CD4-positive, alpha-beta T cell treated with Interferon gamma for 1 hour (primary cell): ENCODE data around the gene ZNF804A.

Experiments
- DNase-seq: peaks from one replicate; pipeline ENCODE4 v3.0.0-alpha.2; 2020

The ZNF804A gene

DNA sequence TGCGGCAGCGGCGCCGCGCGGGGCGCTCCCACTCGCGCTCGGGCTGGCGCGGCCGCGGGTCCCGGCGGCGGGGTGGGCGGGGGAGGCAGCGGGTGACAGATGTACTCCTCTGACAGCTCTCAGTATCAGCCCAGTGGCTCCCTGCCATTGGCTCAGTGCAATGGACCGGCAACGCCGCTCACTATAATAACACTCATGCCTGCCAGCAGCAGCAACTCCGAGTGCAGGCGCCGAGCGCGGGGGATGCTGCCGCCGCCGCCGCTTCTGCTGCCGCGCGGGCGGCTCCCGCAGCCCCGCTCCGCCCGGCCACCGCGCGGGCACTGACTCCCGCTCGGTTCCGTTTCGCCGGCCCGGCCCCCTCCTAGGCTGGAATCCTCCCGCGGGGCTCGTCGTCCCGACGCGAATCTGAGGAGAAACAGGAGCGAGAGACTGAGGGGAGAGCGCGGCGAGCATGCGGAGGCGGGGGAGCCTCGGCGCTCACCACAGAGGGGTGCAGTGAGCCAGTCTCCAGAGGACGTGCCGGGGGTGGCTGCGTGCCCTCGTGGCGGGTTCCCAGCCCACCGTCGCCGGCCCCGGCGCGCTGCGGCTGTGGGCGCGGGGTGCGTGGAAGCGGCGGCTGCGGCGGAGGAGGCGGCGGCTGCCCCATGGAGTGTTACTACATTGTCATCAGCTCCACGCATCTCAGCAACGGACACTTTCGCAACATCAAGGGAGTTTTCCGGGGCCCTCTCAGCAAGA is at the start of gene ZNF804A:
TSS of gene ZNF804A (plus strand) at position 214 of the 738 bp plus-strand sequence. CDS start at position 645, 431 bp downstream.
- peak; percentile 68 for DNase-seq

DNA sequence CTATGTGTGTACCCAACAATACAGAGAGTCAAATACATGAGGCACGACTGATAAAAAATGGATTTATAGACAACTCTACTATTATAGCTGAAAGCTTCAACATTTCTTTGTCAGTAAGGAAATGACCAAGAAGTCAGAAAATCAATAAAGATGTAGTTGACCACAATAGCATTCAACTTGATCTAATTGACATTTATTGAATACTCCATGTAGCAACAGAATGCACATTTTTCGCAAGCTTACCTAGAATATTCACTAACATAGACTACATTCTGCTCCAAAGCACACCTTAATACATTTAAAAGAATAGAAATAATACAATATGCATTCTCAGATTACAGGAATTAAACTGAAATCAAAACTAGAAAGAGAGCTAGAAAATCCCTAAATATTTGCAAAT is 49.2 kb upstream of the ZNF804A start:
- no peak for DNase-seq

GRCh38 chr2:184551626-184552025 is 46.7 kb upstream of the ZNF804A start:
- no peak for DNase-seq

DNA sequence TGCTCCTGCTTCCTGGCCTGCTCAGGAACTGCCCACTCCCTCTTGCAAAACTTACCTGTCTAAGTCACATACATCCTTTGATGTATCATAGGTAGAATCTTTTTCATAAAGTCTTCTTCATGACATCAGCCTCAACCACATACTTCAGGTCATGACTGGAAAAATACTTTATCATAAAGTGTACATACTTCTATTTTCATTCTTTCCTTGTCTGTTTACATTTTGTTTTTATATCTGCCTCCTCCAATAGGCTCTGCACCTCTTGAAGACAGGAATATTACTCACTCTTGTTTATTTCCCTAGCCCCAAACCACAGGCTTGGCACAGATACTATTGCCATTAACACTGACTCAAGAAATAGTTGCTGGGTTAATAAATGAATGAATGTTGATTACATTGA is 43.6 kb upstream of the ZNF804A start:
- no peak for DNase-seq

DNA sequence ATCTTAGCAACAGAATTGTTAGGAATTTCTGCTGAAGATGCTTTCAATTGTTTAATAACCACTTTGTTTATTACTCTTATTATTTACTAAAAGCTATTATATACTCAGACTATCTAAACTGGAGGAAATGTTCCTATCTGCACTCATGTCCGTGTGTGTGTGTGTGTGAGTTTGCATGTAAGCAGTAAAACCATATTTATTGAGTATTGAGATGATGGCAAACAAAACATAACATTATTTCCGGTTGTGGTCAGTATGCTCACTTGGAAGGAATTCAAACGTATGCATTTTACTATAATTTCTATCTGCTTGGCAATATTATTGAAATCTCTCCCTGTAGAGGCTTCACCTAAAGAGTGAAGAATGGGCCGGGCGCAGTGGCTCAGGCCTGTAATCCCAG is 43.0 kb upstream of the ZNF804A start:
- DNase-seq = no peak

DNA sequence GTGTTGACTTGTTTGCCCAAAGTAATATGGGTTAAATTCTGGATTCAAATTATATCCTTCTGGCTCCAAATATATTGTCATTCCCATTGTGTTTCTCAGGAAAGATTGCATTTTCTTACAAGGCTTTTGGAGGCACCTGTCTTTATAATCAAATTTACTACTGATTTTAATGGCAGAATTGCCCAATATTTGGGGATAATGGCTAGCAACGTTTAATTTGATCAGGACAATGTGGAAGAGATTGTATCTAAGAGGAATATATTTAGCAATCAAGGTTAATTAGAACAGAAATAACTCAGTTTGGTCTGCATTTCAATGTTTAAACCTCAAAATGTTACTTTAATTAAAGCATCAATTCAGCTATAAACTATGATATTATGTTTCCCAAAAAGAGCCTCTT is 41.7 kb upstream of the ZNF804A start:
- no peak for DNase-seq

DNA sequence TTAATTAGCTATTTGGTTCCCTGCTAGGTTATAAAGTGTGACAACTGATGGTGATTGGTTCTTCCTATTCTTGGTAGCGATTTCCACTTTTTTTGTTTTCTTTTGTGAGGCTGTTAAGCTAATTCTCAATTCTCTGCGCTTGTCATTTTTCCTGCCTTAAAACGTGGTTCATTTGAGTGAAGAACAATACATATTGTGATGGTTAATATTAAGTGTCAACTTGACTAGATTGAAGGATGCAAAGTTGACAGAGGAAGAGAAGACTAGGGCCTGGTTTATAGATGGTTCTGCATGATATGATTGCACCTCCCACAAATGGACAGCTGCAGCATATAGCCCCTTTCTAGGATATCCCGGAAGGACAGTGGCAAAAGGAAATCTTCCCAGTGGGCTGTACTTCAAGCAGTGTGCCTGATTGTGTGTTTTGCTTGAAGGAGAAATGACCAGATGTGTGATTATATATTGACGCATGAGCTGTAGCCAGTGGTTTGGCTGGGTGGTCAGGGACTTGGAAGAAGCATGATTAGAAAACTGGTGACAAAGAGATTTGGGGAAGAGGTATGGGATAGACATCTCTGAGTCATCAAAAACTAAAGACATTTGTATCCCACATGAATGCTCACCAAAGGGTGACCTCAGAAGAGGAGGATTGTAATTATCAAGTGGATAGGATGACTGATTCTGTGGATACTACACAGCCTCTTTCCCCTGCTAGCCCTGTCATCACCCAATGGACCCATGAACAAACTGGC is 39.4 kb upstream of the ZNF804A start:
- no peak for DNase-seq

- no peak for DNase-seq
Observed at GRCh38 chr2:184560603-184561002, 37.7 kb upstream of the ZNF804A start.

- no peak for DNase-seq
Observed at GRCh38 chr2:184562532-184562931, 35.8 kb upstream of the ZNF804A start.

DNA sequence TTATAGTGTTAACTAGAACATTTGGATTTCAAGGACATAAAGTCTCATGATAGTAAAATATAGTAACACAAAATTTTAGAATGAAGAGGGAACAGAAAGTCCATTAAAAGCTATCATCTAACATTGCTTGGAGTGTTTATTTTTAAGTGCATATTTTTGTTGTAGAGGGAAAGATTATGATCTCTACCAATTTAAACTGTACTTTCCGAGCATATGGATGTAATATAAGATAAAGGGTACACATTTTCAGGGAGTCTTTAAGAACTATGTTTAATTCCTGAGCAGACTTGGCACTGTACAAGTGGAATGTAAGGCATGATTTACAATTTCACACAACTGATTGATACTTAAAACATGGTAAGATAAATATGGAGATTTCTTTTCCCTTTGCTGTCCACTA is 34.2 kb upstream of the ZNF804A start:
- DNase-seq = no peak

DNA sequence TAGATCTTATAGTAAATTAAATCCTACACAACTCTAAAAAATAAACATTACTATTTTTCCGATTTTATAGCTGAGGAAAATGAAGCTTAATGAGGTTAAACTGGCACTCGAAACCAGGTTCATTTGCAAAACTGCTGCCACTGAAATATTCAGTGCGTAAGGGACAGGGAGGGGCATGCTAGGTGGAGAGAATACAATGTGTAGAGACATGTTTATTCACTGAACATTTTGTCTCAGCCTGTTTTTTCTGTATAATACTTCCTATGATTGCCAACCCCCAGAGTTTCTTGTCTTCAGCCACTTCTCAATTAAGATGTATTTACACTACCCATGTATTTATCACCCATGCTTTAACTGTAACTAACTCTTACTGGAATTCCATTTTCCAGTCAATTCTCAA is 31.6 kb upstream of the ZNF804A start:
- no peak for DNase-seq

DNA sequence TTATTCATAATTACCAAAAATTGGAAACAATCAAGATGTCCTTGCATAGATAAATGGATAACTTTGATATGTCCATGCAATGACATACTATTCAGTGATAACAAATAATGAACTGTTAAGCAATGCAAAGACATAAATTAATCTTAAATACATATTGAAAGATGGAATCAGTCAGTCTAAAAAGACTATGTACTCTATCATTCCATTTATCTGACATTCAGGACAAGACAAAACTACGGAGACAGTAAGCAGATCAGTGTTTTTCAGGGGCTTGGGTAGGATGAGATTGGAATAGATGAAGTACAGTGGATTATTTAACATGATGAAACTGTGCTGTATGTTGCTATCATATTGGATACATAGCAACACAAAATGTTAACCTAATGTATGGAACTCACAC is 21.3 kb upstream of the ZNF804A start:
- DNase-seq = no peak

DNA sequence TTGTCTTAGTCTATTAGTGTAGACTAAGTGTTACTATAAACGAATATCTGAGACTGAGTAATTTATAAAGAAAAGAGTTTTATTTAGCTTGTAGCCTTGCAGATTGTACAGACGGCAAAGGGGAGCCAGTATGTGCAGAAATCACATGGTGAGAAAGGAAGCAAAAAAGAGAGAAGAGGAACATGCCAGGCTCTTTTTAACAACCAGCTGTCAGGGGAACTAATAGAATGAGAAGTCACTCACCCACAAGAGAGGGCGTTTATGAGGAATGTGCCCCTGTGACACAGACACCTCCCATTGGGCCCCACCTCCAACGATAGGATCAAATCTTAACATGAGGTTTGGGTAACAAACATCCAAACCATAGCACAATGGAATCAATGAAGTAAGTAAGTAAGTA is 20.6 kb upstream of the ZNF804A start:
- no peak for DNase-seq

- DNase-seq = no peak
Observed at GRCh38 chr2:184579226-184579625, 19.1 kb upstream of the ZNF804A start.

GRCh38 chr2:184581391-184581790 is 16.9 kb upstream of the ZNF804A start:
- no peak for DNase-seq

DNA sequence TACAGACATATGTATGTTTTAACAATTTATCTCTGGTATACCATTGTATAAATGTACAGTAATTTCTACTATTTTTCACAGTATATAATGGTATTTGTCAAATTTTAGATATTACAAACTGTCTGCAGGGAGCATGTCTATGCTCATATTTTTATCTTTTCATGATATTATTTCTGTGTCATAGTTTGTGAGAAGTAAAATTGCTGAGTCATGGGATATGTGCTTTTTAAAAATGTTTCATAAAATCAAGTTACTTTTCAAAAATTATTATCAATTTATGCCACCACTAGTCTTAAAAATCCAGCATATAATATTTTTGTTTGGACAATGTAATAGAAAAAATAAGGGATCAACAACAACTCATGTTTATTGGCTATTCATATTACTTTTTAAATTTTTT is 9.1 kb upstream of the ZNF804A start:
- no peak for DNase-seq

GRCh38 chr2:184596819-184597411 is 1.4 kb upstream of the ZNF804A start:
- DNase-seq = no peak

DNA sequence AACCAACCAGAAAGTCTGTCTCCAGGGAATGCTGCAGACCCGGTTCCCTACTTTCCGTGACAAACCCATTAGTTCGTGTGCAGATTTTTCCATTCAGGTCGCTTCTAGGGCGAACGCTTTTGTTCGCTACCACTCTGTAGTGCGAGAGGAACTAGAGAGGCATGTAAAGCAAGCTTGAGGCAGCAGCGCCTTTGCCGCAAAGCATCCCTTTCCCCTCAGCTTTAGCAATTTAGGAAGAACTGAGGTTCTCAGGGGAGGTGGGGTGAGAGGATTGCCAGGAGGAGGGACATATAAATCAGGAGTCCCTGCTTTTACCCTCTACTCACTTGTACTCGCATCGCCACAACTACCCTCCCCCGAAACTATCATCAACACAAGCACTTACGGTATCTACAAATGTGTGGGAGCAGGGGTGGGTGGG is 748 bp upstream of the ZNF804A start:
- peak; percentile 28 for DNase-seq

DNA sequence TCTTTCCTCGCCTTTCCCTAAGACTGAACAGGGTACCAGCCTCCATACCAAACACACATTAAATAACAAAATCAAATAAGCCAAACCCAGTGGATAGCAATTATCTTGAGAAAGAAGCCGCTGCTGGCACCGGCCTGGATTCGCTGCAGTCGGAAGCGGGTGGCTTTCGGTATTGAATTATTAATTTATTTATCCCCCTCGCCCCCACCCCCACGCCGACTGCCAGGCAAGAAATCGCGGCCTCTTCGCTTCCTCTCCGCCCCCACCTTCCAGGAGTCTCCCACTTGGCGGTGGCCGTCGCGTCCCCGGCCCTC is 370 bp upstream of the ZNF804A start:
- DNase-seq = no peak

GRCh38 chr2:184599054-184599871 is 934 bp downstream of the ZNF804A start:
- peak; percentile 6 for DNase-seq

GRCh38 chr2:184599872-184600222 is 1.5 kb downstream of the ZNF804A start:
- DNase-seq = no peak

DNA sequence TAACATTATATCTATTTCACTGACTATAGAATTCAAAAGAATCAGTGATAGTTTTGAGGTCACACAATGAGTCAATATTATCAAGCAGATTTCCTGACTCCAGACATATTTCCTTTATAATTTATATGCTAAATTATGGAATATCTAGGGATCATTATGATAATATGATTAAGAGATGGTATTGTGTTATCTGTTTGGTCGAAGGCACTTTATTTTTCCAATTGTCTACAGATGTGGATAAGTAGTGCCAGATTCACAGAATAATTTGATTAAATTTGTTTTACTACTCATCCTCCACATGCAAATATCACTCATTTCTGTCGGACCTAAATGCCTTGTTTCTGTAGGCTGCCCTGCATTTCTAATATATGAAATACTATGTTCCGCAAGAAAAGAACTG is 4.4 kb downstream of the ZNF804A start:
- no peak for DNase-seq

DNA sequence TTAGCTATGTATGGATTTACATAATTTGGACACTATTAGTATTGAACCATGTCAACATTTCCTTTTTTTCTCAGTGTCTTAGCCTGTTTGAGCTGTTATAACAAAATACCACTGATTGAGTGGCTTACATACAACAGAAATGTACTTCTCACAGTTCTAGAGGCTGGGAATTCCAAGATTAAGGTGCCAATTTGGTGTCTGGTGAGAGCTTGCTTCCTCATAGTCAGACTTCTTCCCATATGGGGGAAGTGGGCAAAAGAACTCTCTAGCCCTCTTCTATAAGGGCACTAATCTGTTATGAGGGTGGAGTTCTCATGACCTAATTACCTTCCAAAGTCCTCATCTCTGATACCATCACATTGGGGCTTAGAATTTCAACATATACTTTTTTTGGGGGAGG is 12.6 kb downstream of the ZNF804A start:
- DNase-seq = no peak
